Endodermal cell (in vitro differentiated cells): ENCODE measurements around the gene FANCM. TPM values are rescaled to one million over a fixed set of nuclear protein-coding genes. Genes with fewer than 3 reads are reported as not detected.

Experiments used
- DNase-seq: peaks from one replicate; pipeline ENCODE4 v3.0.0-alpha.2; 2017
- H3K27ac ChIP-seq: 2 replicates; pipeline ENCODE4 v1.5.1; 2013; ENCODE audit warnings: mild to moderate bottlenecking, low read depth, low read length, moderate library complexity
- H3K27me3 ChIP-seq: 2 replicates; pipeline ENCODE4 v1.6.1; 2013; ENCODE audit warnings: mild to moderate bottlenecking, low read length, moderate library complexity; ENCODE audit not compliant: insufficient read depth, control insufficient read depth, poor library complexity, severe bottlenecking
- H3K36me3 ChIP-seq: 2 replicates; pipeline ENCODE4 v1.7.0; 2013; ENCODE audit warnings: mild to moderate bottlenecking, low read length, moderate library complexity; ENCODE audit not compliant: control insufficient read depth, insufficient read depth
- H3K4me1 ChIP-seq: one replicate; pipeline ENCODE4 v1.7.0; 2013; ENCODE audit warnings: low read length; ENCODE audit not compliant: control insufficient read depth, insufficient read depth
- H3K4me3 ChIP-seq: 2 replicates; pipeline ENCODE4 v1.5.1; 2013; ENCODE audit warnings: mild to moderate bottlenecking, low read length, moderate library complexity
- H3K9ac ChIP-seq: 2 replicates; pipeline ENCODE4 v1.6.1; 2013; ENCODE audit warnings: mild to moderate bottlenecking, low read length, moderate library complexity; ENCODE audit not compliant: poor library complexity, severe bottlenecking; ENCODE audit errors: extremely low read depth
- H3K9me3 ChIP-seq: 2 replicates; pipeline ENCODE4 v1.6.1; 2013; ENCODE audit warnings: mild to moderate bottlenecking, low read length, moderate library complexity; ENCODE audit not compliant: control insufficient read depth
- H3K27ac Mint-ChIP-seq: 2 replicates; pipeline ENCODE4 v1.8.0; 2020; ENCODE audit warnings: mixed read lengths
- H3K27me3 Mint-ChIP-seq: 2 replicates; pipeline ENCODE4 v1.8.0; 2021; ENCODE audit warnings: mild to moderate bottlenecking, mixed read lengths; ENCODE audit not compliant: insufficient read depth
- H3K36me3 Mint-ChIP-seq: 2 replicates; pipeline ENCODE4 v1.8.0; 2020; ENCODE audit warnings: low read depth, mixed read lengths
- H3K4me1 Mint-ChIP-seq: 2 replicates; pipeline ENCODE4 v1.8.0; 2020; ENCODE audit warnings: mixed read lengths
- H3K4me3 Mint-ChIP-seq: 2 replicates; pipeline ENCODE4 v1.8.0; 2020; ENCODE audit warnings: mild to moderate bottlenecking, moderate library complexity, mixed read lengths
- H3K9me3 Mint-ChIP-seq: 2 replicates; pipeline ENCODE4 v1.8.0; 2020; ENCODE audit warnings: mild to moderate bottlenecking, mixed read lengths
- WGBS, 2 experiments: methylation state at CpG; one replicate each; pipeline versions ENCODE4 v1.1.5 to v1.1.7; 2013; ENCODE audit warnings: missing lambda C conversion rate in 2 of 2, mixed read lengths in 1 of 2; ENCODE audit not compliant: insufficient coverage in 1 of 2, insufficient read length in 1 of 2; 5-methylcytosine and 5-hydroxymethylcytosine counted together
- total RNA-seq, 2 donors: library from RNA; stranded (reverse); fragmentation: NEBNext Ultra II Directional in 1 of 2; extraction: Animal tissue kit (Norgen Biotek cat#: 25700) in 1 of 2; gene quantifications; 2 replicates in 1 of 2; 3 replicates in 1 of 2; pipeline ENCODE4 v1.2.1, GENCODE V29; 2021
- TF ChIP-seq, protein P1 (sequence below): fragments of 200-600 bp; sonication (generic); conservative IDR thresholded peaks from 2 replicates; pipeline ENCODE4 v1.5.0; 2021; ENCODE audit warnings: antibody characterized with exemption, mild to moderate bottlenecking

The FANCM gene
- total RNA-seq, 2 donors from 2014 or later = 13.1 to 15.8 TPM

GRCh38 chr14:45242706-45243105 is 107.0 kb downstream of the FANCM start:
- no peak overlapping the region for H3K27ac ChIP-seq
- no peaks in the 10 kb centered on the region for H3K27me3 ChIP-seq
- peaks cover 6% of the 10 kb centered on the region for H3K4me1 Mint-ChIP-seq
- WGBS, 2 experiments = 94 to 98% methylated on average over 2 to 3 of the region's 3 CpGs
- no peaks in the 10 kb centered on the region for H3K9me3 ChIP-seq
- H3K36me3 Mint-ChIP-seq = peaks cover 11% of the 10 kb centered on the region
- no peak overlapping the region for H3K4me3 ChIP-seq
- no peak overlapping the region for H3K27ac Mint-ChIP-seq
- H3K27me3 Mint-ChIP-seq = no peaks in the 10 kb centered on the region
- H3K9ac ChIP-seq = no peak overlapping the region
- TF ChIP-seq, protein P1, sequence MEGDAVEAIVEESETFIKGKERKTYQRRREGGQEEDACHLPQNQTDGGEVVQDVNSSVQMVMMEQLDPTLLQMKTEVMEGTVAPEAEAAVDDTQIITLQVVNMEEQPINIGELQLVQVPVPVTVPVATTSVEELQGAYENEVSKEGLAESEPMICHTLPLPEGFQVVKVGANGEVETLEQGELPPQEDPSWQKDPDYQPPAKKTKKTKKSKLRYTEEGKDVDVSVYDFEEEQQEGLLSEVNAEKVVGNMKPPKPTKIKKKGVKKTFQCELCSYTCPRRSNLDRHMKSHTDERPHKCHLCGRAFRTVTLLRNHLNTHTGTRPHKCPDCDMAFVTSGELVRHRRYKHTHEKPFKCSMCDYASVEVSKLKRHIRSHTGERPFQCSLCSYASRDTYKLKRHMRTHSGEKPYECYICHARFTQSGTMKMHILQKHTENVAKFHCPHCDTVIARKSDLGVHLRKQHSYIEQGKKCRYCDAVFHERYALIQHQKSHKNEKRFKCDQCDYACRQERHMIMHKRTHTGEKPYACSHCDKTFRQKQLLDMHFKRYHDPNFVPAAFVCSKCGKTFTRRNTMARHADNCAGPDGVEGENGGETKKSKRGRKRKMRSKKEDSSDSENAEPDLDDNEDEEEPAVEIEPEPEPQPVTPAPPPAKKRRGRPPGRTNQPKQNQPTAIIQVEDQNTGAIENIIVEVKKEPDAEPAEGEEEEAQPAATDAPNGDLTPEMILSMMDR = no peak
- H3K4me3 Mint-ChIP-seq = no peak overlapping the region
- peaks cover 16% of the 10 kb centered on the region for H3K36me3 ChIP-seq
- no peak for DNase-seq
- no peaks in the 10 kb centered on the region for H3K4me1 ChIP-seq
- no peaks in the 10 kb centered on the region for H3K9me3 Mint-ChIP-seq

DNA sequence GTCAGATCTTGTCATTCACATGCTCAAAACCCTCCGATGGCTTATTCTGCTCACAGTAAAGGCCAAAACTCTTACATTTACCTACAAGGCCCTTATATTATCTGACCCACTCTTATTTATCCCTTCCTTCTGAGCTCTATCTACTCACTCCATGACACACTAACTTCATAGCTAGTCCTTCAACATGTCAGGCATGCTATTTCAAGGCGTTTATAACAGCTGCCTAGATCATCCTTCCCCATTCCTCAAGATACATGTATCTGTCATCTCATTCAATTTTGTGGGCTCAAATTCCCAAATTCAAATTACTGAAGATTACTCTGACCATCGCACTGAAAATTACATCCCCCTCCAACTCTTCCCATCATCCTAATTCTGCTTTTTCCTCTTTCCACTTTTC is 110.4 kb downstream of the FANCM start:
- peaks cover 14% of the 10 kb centered on the region for H3K36me3 Mint-ChIP-seq
- no peaks in the 10 kb centered on the region for H3K9me3 ChIP-seq
- no peak for DNase-seq
- H3K27me3 Mint-ChIP-seq = no peaks in the 10 kb centered on the region
- TF ChIP-seq, protein P1 = no peak
- peaks cover 4% of the 10 kb centered on the region for H3K9me3 Mint-ChIP-seq
- H3K27ac Mint-ChIP-seq = no peak overlapping the region
- no peaks in the 10 kb centered on the region for H3K27me3 ChIP-seq
- H3K36me3 ChIP-seq = peaks cover 3% of the 10 kb centered on the region
- no peaks in the 10 kb centered on the region for H3K4me1 ChIP-seq
- no peak overlapping the region for H3K4me3 Mint-ChIP-seq
- no peak overlapping the region for H3K27ac ChIP-seq
- no peak overlapping the region for H3K4me3 ChIP-seq
- peaks cover 8% of the 10 kb centered on the region for H3K4me1 Mint-ChIP-seq
- H3K9ac ChIP-seq = no peak overlapping the region
- WGBS, 2 experiments = 91 to 100% methylated on average over 2 to 3 of the region's 3 CpGs

DNA sequence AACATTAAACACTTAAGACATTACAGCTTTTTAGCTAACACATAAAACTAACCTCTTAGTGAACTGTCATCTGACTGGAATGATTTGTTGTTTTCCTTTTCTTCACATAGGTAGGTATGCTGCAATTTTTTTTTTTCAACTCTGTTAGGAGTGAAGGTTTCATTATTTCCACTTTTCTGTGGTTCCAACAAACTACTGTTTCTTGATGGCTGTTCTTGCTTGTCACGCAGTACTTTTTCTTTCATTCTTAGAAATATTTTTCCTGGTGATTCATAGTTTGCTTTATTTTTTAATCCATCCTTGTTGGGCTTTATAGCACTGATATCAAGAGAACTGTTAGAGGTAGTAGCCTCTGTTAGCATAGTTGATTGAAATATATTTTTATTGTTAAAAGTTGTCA is 111.0 kb downstream of the FANCM start:
- Mint-ChIP-seq H3K36me3 (peaks cover 12% of the 10 kb centered on the region), H3K4me3 (no peak overlapping the region), H3K9me3 (peaks cover 4% of the 10 kb centered on the region), H3K27ac (no peak overlapping the region), H3K27me3 (no peaks in the 10 kb centered on the region), H3K4me1 (peaks cover 12% of the 10 kb centered on the region)
- no peaks in the 10 kb centered on the region for H3K36me3 ChIP-seq
- no peaks in the 10 kb centered on the region for H3K9me3 ChIP-seq
- no peak for DNase-seq
- no peaks in the 10 kb centered on the region for H3K27me3 ChIP-seq
- WGBS, 2 experiments = 100% methylated on average over 1 of the region's 1 CpG; no CpG with 5 or more reads in 1 of the 2 experiments
- no peaks in the 10 kb centered on the region for H3K4me1 ChIP-seq
- TF ChIP-seq, protein P1 = no peak
- no peak overlapping the region for H3K27ac ChIP-seq
- H3K9ac ChIP-seq = no peak overlapping the region
- no peak overlapping the region for H3K4me3 ChIP-seq
